Heart right ventricle (tissue), 16 donors: ENCODE data around the gene AKAP6. TPM values are rescaled to one million over a fixed set of nuclear protein-coding genes. Genes with fewer than 3 reads are reported as not detected.
A peak's percentile ranks its signal among the peaks of the same experiment; 100 is the strongest.

Experiments used
- ATAC-seq, 8 donors: fragments of 200-7000 bp; cut with Tn5 transposase; one replicate each; pipeline ENCODE4 v1.9.1; 2020; ENCODE audit warnings: mild to moderate bottlenecking in 8 of 8, moderate library complexity in 8 of 8, moderate number of reproducible peaks in 1 of 8
- DNase-seq, 2 donors: peaks; one replicate each; pipeline ENCODE4 v3.0.0-alpha.2; 2020
- H3K27ac ChIP-seq, 10 donors: fragments of 200-600 bp; sonication (generic) in 2 of 10; one replicate each; pipeline versions ENCODE4 v1.5.0 to v1.8.0; 2020 to 2022; ENCODE audit warnings: mild to moderate bottlenecking in 3 of 10
- H3K27me3 ChIP-seq, 7 donors: fragments of 200-600 bp; one replicate each; pipeline ENCODE4 v1.8.0; 2021 to 2022; ENCODE audit warnings: mild to moderate bottlenecking in 2 of 7
- H3K36me3 ChIP-seq, 9 donors: fragments of 200-600 bp; sonication (generic) in 1 of 9; one replicate each; pipeline versions ENCODE4 v1.5.0 to v1.8.0; 2020 to 2022; ENCODE audit warnings: mild to moderate bottlenecking in 2 of 9
- H3K4me1 ChIP-seq, 9 donors: fragments of 200-600 bp; sonication (generic) in 1 of 9; one replicate each; pipeline versions ENCODE4 v1.5.0 to v1.8.0; 2020 to 2022; ENCODE audit warnings: mild to moderate bottlenecking in 4 of 9
- H3K4me3 ChIP-seq, 10 donors: fragments of 200-600 bp; sonication (generic) in 2 of 10; one replicate each; pipeline versions ENCODE4 v1.5.0 to v1.8.0; 2020 to 2022; ENCODE audit warnings: mild to moderate bottlenecking in 7 of 10, moderate library complexity in 2 of 10
- H3K9me3 ChIP-seq, 11 donors: fragments of 200-600 bp in 10 of 11; sonication (generic) in 2 of 11; one replicate each; pipeline versions ENCODE4 v1.5.0 to v1.8.0; 2013 to 2022; ENCODE audit warnings: mild to moderate bottlenecking in 2 of 11, control low read depth in 1 of 11, moderate library complexity in 1 of 11
- WGBS, 2 donors: extraction: QIAGEN DNeasy Blood & Tissue Kit; methylation state at CpG; one replicate each; pipeline ENCODE4 v1.1.7; 2013; ENCODE audit warnings: inconsistent platforms in 1 of 2; 5-methylcytosine and 5-hydroxymethylcytosine counted together
- intact Hi-C, 10 donors: fragments of 100-400 bp; cut with DNase I; formaldehyde crosslinking; loops; one replicate each; pipeline versions ENCODE4 v1.11.1 to v1.14.2; 2022
- polyA plus RNA-seq, 2 donors: library from polyadenylated mRNA; stranded (reverse); fragments of 200-250 nt; gene quantifications; one replicate each; pipeline ENCODE4 v1.2.3, GENCODE V29; 2013
- total RNA-seq, 10 donors: library from RNA; stranded (reverse); fragmentation: NEBNext Ultra II Directional in 3 of 10; extraction: Animal tissue kit (Norgen Biotek cat#: 25700) in 3 of 10; gene quantifications; one replicate each; pipeline versions ENCODE4 v1.2.1 to v1.2.4, GENCODE V29; 2021 to 2023
- TF ChIP-seq, protein P1 (sequence below), 9 donors: fragments of 200-600 bp; sonication (generic) in 2 of 9; IDR thresholded peaks; one replicate each; pipeline versions ENCODE4 v1.5.0 to v1.8.0; 2021 to 2022; ENCODE audit warnings: antibody characterized with exemption in 9 of 9, mild to moderate bottlenecking in 5 of 9, moderate library complexity in 1 of 9
- donor health status: Arrhythmogenic right ventricular cardiomyopathy.
- donor health status: ischemic (EF 13 %, LVEDD 7.1; RV severe dilation, severe dysfunction).
- donor health status: healthy with polysubstance abuse.
- donor health status: DM: no; HTN: yes; CAD: no.
- donor health status: DM: no; HTN: no; CAD: no.
- donor health status: ischemic (EF 25% LVEDD 6.9; RV normal size, moderate dysfunction).
- donor health status: ischemic (EF 25% LVEDD 5.7; RV mildly dilated, moderate dysfunction).
- donor health status: healthy.
- donor health status: DM: yes; HTN: yes; CAD: no.
- donor health status: Ischemic cardiomyopathy.
- donor health status: ischemic (EF 35%, LVEDD 5.7; RV mildly dilated, moderate dysfunction).
- donor health status: nonischemic (EF 11% LVEDD 7.7; RV severe dilation, severe dysfunction).
- donor health status: DM: yes; HTN: yes; CAD: no.
- donor health status: PGD.
- donor health status: ischemic (EF 29% LVEDD 5.4; RV normal size, mild dysfunction).
- donor health status: nonischemic (EF 23%, LVEDD 6.1; RV moderate dilation, normal function).

AKAP6 gene
- total and polyA plus RNA-seq, 12 donors: 13.5 to 332 (median 229) TPM

DNA sequence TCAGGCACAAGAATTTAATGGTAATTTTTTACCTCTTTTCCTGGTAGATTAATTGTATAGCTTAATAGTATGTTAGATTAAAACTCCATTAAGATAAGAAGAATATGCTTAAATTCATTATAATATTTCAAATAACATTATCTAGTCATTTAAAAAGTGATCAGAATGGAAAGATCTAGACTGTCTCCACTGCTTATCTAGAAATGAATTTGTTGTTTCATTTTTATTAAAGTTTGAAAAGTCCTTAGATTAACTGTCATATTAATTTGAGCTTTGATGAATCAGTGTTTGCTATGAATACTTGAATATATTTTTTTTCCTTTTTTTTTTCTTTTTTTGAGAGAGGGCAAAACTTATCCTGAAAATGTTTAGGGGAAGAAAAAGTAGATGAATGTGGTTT lies 373.0 kb downstream of the AKAP6 start:
- H3K4me3 ChIP-seq: no peak overlapping the region
- TF ChIP-seq, protein P1, sequence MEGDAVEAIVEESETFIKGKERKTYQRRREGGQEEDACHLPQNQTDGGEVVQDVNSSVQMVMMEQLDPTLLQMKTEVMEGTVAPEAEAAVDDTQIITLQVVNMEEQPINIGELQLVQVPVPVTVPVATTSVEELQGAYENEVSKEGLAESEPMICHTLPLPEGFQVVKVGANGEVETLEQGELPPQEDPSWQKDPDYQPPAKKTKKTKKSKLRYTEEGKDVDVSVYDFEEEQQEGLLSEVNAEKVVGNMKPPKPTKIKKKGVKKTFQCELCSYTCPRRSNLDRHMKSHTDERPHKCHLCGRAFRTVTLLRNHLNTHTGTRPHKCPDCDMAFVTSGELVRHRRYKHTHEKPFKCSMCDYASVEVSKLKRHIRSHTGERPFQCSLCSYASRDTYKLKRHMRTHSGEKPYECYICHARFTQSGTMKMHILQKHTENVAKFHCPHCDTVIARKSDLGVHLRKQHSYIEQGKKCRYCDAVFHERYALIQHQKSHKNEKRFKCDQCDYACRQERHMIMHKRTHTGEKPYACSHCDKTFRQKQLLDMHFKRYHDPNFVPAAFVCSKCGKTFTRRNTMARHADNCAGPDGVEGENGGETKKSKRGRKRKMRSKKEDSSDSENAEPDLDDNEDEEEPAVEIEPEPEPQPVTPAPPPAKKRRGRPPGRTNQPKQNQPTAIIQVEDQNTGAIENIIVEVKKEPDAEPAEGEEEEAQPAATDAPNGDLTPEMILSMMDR (IDR thresholded peaks at IDR 0.05): no peak
- intact Hi-C loops: loop anchor here in 2 of 10 donors (10.0 kb wide), 2 partner anchors 123 to 283 kb away; no protein-coding TSS in a partner anchor
- peak overlapping the region; percentile 56 to 87 (median 74) for H3K27ac ChIP-seq
- DNase-seq: no peak
- H3K27me3 ChIP-seq: no peaks in the 10 kb centered on the region
- peaks cover 0 to 13% (median 0%) of the 10 kb centered on the region in 9 donors for H3K36me3 ChIP-seq
- H3K9me3 ChIP-seq: no peaks in the 10 kb centered on the region
- peaks cover 9 to 42% (median 30%) of the 10 kb centered on the region in 9 donors for H3K4me1 ChIP-seq
- ATAC-seq: no peak

DNA sequence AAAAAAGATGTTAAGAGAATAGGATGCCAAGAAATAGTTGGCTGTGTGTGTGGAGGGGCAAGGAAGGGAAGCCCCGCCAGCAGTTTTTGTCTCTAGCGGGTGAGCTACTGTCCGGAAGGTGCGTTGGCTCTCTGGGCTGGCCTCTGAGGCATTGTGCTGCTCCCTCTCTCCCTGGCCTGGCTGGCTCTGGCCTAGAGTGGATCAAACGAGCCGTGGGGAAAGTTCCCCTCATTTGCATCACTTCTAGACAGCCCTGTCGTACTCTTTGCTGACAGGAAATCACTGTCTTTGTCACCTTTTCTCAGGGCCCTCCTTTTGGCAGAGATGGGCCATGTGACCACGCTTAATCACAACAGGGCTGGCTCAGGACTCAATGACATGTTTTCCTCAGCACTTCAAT lies 373.5 kb downstream of the AKAP6 start:
- WGBS, 2 donors: 10 to 14% methylated on average over 8 of the region's 8 CpGs
- no peaks in the 10 kb centered on the region for H3K9me3 ChIP-seq

DNA sequence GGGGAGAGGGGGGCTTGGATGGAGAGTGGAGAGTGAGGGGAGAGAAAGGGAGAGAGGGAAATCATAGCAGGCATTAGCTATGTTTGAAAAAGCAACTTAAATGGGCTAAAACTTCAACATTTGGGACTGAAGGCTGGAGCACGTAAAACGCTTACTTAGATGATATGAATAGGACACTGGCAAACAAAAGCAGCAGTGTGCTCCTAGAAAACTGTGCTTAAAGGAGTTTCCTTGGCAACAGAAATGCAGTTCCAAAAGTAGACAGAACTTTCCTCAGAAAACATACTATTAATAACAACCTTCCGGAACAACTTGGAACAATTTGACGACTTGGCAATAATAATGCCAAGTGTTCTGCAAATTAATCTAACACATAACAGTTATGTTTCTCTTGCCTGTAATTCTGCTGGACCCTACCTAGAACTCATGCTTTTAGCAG lies 374.1 kb downstream of the AKAP6 start:
- H3K27ac ChIP-seq: peak overlapping the region; percentile 56 to 87 (median 74)
- 8 to 11% methylated on average over 4 of the region's 4 CpGs for WGBS, 2 donors
- TF ChIP-seq, protein P1 (IDR thresholded peaks at IDR 0.05): no peak
- intact Hi-C loops: loop anchor here in 2 of 10 donors (10.0 kb wide), 2 partner anchors 122 to 282 kb away; no protein-coding TSS in a partner anchor
- peak overlapping the region in 1 of 10 donors; percentile 6 for H3K4me3 ChIP-seq
- peaks cover 9 to 41% (median 33%) of the 10 kb centered on the region in 9 donors for H3K4me1 ChIP-seq
- no peaks in the 10 kb centered on the region for H3K27me3 ChIP-seq
- DNase-seq: peak in 1 of 2 donors; percentile 20
- no peaks in the 10 kb centered on the region for H3K9me3 ChIP-seq
- peaks cover 0 to 7% (median 0%) of the 10 kb centered on the region in 9 donors for H3K36me3 ChIP-seq
- peak; percentile 27 to 87 (median 77) for ATAC-seq

More for the DNA sequence above, 373.5 kb downstream of the AKAP6 start:
- peak overlapping the region; percentile 56 to 87 (median 74) for H3K27ac ChIP-seq
- H3K4me1 ChIP-seq: peaks cover 9 to 38% (median 31%) of the 10 kb centered on the region in 9 donors
- peaks cover 0 to 13% (median 0%) of the 10 kb centered on the region in 9 donors for H3K36me3 ChIP-seq
- no peaks in the 10 kb centered on the region for H3K27me3 ChIP-seq
- ATAC-seq (peak; percentile 82 to 96 (median 84)), DNase-seq (peak; percentile 26 to 38)
- H3K4me3 ChIP-seq: peak overlapping the region in 1 of 10 donors; percentile 6
- TF ChIP-seq, protein P1 (IDR thresholded peaks at IDR 0.05): no peak
- intact Hi-C loops: loop anchor here in 2 of 10 donors (10.0 kb wide), 2 partner anchors 122 to 282 kb away; no protein-coding TSS in a partner anchor

DNA sequence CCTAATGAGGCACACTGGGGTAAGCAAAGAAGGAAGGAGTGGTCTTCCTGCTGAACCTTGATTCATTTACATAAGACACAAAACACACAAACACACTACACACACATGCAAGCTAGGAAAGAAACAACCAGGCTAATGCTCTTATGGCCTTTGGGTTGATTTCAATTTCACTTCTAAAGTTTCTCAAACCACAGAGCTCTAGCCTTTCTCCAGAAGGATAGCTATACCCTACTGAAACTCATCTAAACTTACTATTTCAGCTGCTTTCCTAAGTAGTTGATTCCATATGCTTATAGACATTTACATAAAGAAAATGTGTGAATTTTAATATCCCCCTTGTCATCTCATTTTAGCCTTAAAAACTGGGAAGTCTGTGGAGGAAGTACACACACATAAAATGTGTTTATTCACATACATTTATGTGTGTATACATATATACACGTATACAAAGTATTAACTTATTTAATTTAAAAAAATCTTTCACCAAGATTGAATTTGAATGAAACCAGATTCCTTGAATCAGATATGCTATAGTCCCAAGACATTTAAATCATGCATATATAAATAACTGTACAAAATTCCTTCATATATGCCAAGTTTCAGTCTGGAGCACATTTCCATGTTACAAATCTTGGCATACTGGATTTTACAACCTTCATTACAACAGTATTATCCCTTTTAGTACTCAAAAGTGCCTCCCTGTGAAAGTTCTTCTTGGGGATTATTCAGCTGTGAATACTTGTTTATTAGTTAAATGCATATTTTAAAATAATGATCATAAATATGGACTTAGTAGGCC lies 377.8 kb downstream of the AKAP6 start:
- intact Hi-C loops: loop anchor here in 2 of 10 donors (5.0 to 10.0 kb wide), 5 partner anchors 118 to 278 kb away; partner anchors contain the start of gene NPAS3 (in 1 of the 2)
- H3K4me1 ChIP-seq: peaks cover 16 to 72% (median 54%) of the 10 kb centered on the region in 9 donors
- no peaks in the 10 kb centered on the region for H3K9me3 ChIP-seq
- TF ChIP-seq, protein P1 (IDR thresholded peaks at IDR 0.05): no peak
- H3K36me3 ChIP-seq: no peaks in the 10 kb centered on the region
- H3K4me3 ChIP-seq: no peak overlapping the region
- 80 to 85% methylated on average over 1 of the region's 1 CpG for WGBS, 2 donors
- ATAC-seq (no peak), DNase-seq (no peak)
- H3K27me3 ChIP-seq: no peaks in the 10 kb centered on the region
- peak overlapping the region in 2 of 10 donors; percentile 17 to 28 for H3K27ac ChIP-seq
